HEK293 (cell line): ENCODE data around the gene KRT78.

Experiments used
- CTCF ChIA-PET: fragments of 350-600 bp; formaldehyde crosslinking; extraction: SDS; loops from one replicate; lab custom pipeline; 2021; ENCODE audit warnings: antibody characterized with exemption; lab: Yijun Ruan, JAX
- POLR2A ChIA-PET: fragments of 300-600 bp; formaldehyde crosslinking; extraction: SDS; loops from one replicate; lab custom pipeline; 2020; ENCODE audit warnings: antibody characterized with exemption, inconsistent platforms; lab: Yijun Ruan, JAX
- H3K27ac ChIP-seq: fragments of 200-500 bp; sonication (Bioruptor generic); 2 replicates; pipeline ENCODE4 v1.5.1; 2014; ENCODE audit warnings: low read depth, low read length, control low read depth, inconsistent platforms; ENCODE audit errors: extremely low read depth
- H3K36me3 ChIP-seq, 2 experiments: fragments of 200-500 bp in 1 of 2; sonication (Bioruptor generic) in 1 of 2; 1 replicate in 1 of 2; 2 replicates in 1 of 2; pipeline ENCODE4 v1.5.1; 2014 to 2017; ENCODE audit warnings: inconsistent platforms in 2 of 2, low read length in 2 of 2; ENCODE audit not compliant: control insufficient read depth in 2 of 2, insufficient read depth in 1 of 2
- H3K4me1 ChIP-seq: fragments of 200-500 bp; sonication (Bioruptor generic); 2 replicates; pipeline ENCODE4 v1.5.1; 2014; ENCODE audit warnings: mild to moderate bottlenecking, low read length, inconsistent platforms; ENCODE audit not compliant: control insufficient read depth, insufficient read depth
- H3K4me3 ChIP-seq: 2 replicates; pipeline ENCODE4 v1.5.1; 2011; ENCODE audit warnings: low read depth, mild to moderate bottlenecking, control low read depth, low read length, moderate library complexity
- H3K9me3 ChIP-seq: fragments of 200-500 bp; sonication (Bioruptor generic); 2 replicates; pipeline ENCODE4 v1.5.1; 2014; ENCODE audit warnings: low read depth, low read length, inconsistent platforms; ENCODE audit not compliant: control insufficient read depth, insufficient read depth
- BCL11A ChIP-seq: fragments of 450-650 bp; formaldehyde crosslinking; IDR thresholded peaks from 2 replicates; pipeline ENCODE4 v1.5.1; 2016; ENCODE audit warnings: low read depth, missing biosample characterization, missing genetic modification characterization
- ZNF155 ChIP-seq: fragments of 450-650 bp; formaldehyde crosslinking; IDR thresholded peaks from 2 replicates; pipeline ENCODE4 v1.5.1; 2016; ENCODE audit warnings: missing biosample characterization, missing genetic modification characterization
- ZNF174 ChIP-seq: fragments of 450-650 bp; formaldehyde crosslinking; IDR thresholded peaks from 2 replicates; pipeline ENCODE4 v1.5.0; 2017; ENCODE audit warnings: missing biosample characterization, mild to moderate bottlenecking, missing genetic modification characterization
- ZNF645 ChIP-seq: fragments of 450-650 bp; formaldehyde crosslinking; IDR thresholded peaks from 2 replicates; pipeline ENCODE4; 2016; ENCODE audit warnings: missing biosample characterization, missing genetic modification characterization

Gene KRT78

GRCh38 chr12:52788192-52788875, 60.5 kb downstream of the KRT78 start:
- H3K36me3 ChIP-seq = no peaks in the 10 kb centered on the region
- H3K9me3 ChIP-seq = no peaks in the 10 kb centered on the region
- no peak overlapping the region for H3K27ac ChIP-seq
- POLR2A ChIA-PET = no interaction called here
- CTCF ChIA-PET = interaction anchor here (0.6 to 1.2 kb wide), 5 partner anchors 85 to 366 kb away, joined by 3 to 4 read pairs (median 3); no protein-coding TSS in a partner anchor
- no peaks in the 10 kb centered on the region; the same call in 1 of the 2 replicates for H3K4me1 ChIP-seq
- no peak overlapping the region for H3K4me3 ChIP-seq
- TF ChIP-seq ZNF645 (tag by site-specific recombination) (no peak), ZNF155 (no peak), BCL11A (tag by site-specific recombination) (no peak), ZNF174 (tag by site-specific recombination) (no peak)
